Ovary (tissue), 9 donors: Measurements from ENCODE around the gene MILR1. TPM values are rescaled to one million over a fixed set of nuclear protein-coding genes. Genes with fewer than 3 reads are reported as not detected.
"Not testable (repeated sequence)": the region's sequence is repeated elsewhere in the genome, so short reads cannot be mapped to it uniquely, and the experiment has no call there.

Experiments used
- DNase-seq, 5 donors: peaks; one replicate each; pipeline ENCODE4 v3.0.0-alpha.2; 2019 to 2020
- H3K27ac ChIP-seq, 2 donors: fragments of 200-600 bp; one replicate each; pipeline versions ENCODE4 v1.5.1 to v1.8.0; 2019 to 2022
- H3K27me3 ChIP-seq: fragments of 200-600 bp; one replicate; pipeline ENCODE4 v1.8.0; 2022
- H3K36me3 ChIP-seq: fragments of 200-600 bp; sonication (generic); one replicate; pipeline ENCODE4 v1.5.1; 2019
- H3K4me1 ChIP-seq: one replicate; pipeline ENCODE4 v1.8.1; 2013; ENCODE audit warnings: mild to moderate bottlenecking, moderate library complexity; ENCODE audit not compliant: insufficient read depth
- H3K4me3 ChIP-seq: fragments of 200-600 bp; sonication (generic); one replicate; pipeline ENCODE4 v1.5.1; 2017
- H3K9me3 ChIP-seq, 2 donors: fragments of 200-600 bp in 1 of 2; sonication (generic) in 1 of 2; one replicate each; pipeline versions ENCODE4 v1.5.1 to v1.8.1; 2013 to 2019; ENCODE audit warnings: mild to moderate bottlenecking in 1 of 2, moderate library complexity in 1 of 2
- EP300 ChIP-seq: sonication (generic); formaldehyde crosslinking; IDR thresholded peaks from one replicate; pipeline ENCODE4 v1.6.1; 2017; ENCODE audit warnings: antibody characterized with exemption
- POLR2A ChIP-seq: fragments of 450-650 bp; IDR thresholded peaks from one replicate; pipeline ENCODE4 v1.6.1; 2017; ENCODE audit warnings: antibody characterized with exemption, mild to moderate bottlenecking, moderate library complexity
- WGBS, 3 donors: extraction: QIAGEN DNeasy Blood & Tissue Kit in 1 of 3; methylation state at CpG; one replicate each; pipeline versions ENCODE4 v1.1.5 to v1.1.7; 2013 to 2017; 5-methylcytosine and 5-hydroxymethylcytosine counted together
- intact Hi-C, 4 donors: fragments of 100-400 bp; cut with DNase I; formaldehyde crosslinking; loops; one replicate each; pipeline versions ENCODE4 v1.11.0 to v1.15.1; 2022 to 2023
- polyA plus RNA-seq, 2 donors: library from polyadenylated mRNA; stranded (reverse); fragments of 200-250 nt in 1 of 2; fragments of 350-450 nt in 1 of 2; fragmentation: Illumina TruSeq in 1 of 2; extraction: RNeasy Lipid Tissue Mini Kit (QIAGEN cat#74804) in 1 of 2; gene quantifications; one replicate each; pipeline ENCODE4 v1.2.3, GENCODE V29; 2013 to 2014
- total RNA-seq, 7 donors: library from RNA; depleted of rRNA in 2 of 7; stranded (reverse); fragments of >200 nt in 2 of 7; fragmentation: NEBNext Ultra II Directional in 3 of 7; extraction: Animal tissue kit (Norgen Biotek cat#: 25700) in 3 of 7; gene quantifications; one replicate each; pipeline versions ENCODE4 v1.1.0 to v1.2.4, GENCODE V29; 2016 to 2023
- TF ChIP-seq, protein P1 (sequence below), 3 donors: fragments of 450-650 bp in 2 of 3; fragments of 200-600 bp in 1 of 3; IDR thresholded peaks; one replicate each; pipeline versions ENCODE4 v1.5.1 to v1.8.0; 2016 to 2022; ENCODE audit warnings: antibody characterized with exemption in 3 of 3, mild to moderate bottlenecking in 1 of 3
- donor health status: DM: no; HTN: no; CAD: no; lungs with moderate emphysema.
- donor health status: DM: no; HTN: no; CAD: no.
- donor health status: Bipolar disorder and iron deficiency.
- donor health status: DM: yes; HTN: yes; CAD: no.
- donor health status: DM: no; HTN: no; CAD: no.
- donor health status: DM: yes; HTN: yes; CAD: no.

MILR1 gene
- total and polyA plus RNA-seq, 9 donors: 2.0 to 16.4 (median 6.8) TPM

DNA sequence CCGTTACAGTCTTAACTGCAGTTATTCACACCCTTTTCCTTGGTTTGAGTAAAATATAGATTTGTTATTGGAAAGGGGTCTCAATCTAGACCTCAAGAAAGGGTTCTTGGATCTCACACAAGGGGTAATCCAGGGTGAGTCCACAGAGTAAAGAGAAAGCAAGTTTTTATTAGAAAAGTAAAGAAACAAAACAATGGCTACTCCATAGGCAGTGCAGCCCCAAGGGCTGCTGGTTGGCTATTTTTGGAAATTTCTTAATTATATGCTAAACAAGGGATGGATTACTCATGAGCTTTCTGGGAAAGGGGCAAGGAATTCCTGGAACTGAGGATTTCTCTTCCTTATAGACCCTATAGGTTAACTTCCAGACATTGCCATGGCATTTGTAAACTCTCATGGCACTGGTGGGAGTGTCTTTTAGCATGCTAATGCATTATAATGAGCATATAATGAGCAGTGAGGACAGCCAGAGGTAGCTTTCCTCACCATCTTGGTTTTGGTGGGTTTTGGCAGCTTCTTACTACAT is 24.5 kb upstream of the MILR1 start:
- intact Hi-C loops: loop anchor here in 2 of 4 donors (5.0 to 10.0 kb wide), 2 partner anchors 70 to 178 kb away; partner anchors contain the start of gene POLG2 (in 1 of the 2)
- TF ChIP-seq POLR2A (no peak), EP300 (no peak)
- TF ChIP-seq, protein P1, sequence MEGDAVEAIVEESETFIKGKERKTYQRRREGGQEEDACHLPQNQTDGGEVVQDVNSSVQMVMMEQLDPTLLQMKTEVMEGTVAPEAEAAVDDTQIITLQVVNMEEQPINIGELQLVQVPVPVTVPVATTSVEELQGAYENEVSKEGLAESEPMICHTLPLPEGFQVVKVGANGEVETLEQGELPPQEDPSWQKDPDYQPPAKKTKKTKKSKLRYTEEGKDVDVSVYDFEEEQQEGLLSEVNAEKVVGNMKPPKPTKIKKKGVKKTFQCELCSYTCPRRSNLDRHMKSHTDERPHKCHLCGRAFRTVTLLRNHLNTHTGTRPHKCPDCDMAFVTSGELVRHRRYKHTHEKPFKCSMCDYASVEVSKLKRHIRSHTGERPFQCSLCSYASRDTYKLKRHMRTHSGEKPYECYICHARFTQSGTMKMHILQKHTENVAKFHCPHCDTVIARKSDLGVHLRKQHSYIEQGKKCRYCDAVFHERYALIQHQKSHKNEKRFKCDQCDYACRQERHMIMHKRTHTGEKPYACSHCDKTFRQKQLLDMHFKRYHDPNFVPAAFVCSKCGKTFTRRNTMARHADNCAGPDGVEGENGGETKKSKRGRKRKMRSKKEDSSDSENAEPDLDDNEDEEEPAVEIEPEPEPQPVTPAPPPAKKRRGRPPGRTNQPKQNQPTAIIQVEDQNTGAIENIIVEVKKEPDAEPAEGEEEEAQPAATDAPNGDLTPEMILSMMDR (IDR thresholded peaks at IDR 0.05): no peak
- Histone ChIP-seq H3K27me3 (no peaks in the 10 kb centered on the region), H3K9me3 (no peaks in the 10 kb centered on the region), H3K4me3 (no peak overlapping the region), H3K4me1 (no peaks in the 10 kb centered on the region), H3K27ac (no peak overlapping the region), H3K36me3 (no peaks in the 10 kb centered on the region)
- WGBS, 3 donors: 61 to 71% (median 63%) methylated on average over 1 of the region's 1 CpG
- no peak for DNase-seq

DNA sequence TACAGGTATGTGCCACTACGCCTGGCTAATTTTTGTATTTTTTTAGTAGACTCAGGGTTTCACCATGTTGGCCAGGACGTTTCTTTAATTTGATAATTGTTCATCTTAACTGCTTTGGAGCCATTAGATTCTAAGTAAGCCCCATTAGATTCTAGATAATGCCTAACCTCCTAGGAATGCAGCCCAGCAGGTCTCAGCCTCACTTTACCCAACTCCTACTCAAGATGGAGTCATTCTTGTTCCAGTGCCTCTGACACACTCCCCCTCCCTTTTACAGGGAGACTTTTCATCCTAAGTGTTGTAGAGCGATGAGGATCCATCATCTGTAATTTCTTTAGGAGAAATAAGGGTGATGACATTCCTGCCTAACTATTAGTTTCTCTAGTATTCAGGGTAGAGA is 23.7 kb upstream of the MILR1 start:
- Histone ChIP-seq H3K36me3 (no peaks in the 10 kb centered on the region), H3K9me3 (no peaks in the 10 kb centered on the region), H3K4me3 (no peak overlapping the region), H3K4me1 (no peaks in the 10 kb centered on the region), H3K27ac (no peak overlapping the region), H3K27me3 (no peaks in the 10 kb centered on the region)
- TF ChIP-seq EP300: no peak
- TF ChIP-seq, protein P1 (IDR thresholded peaks at IDR 0.05): no peak
- no peak for TF ChIP-seq POLR2A
- DNase-seq: no peak
- intact Hi-C loops: loop anchor here in 2 of 4 donors (5.0 to 10.0 kb wide), 2 partner anchors 70 to 1017 kb away; partner anchors contain the start of gene POLG2 (in 1 of the 2)
- WGBS, 3 donors: 81 to 84% (median 84%) methylated on average over 3 of the region's 3 CpGs

DNA sequence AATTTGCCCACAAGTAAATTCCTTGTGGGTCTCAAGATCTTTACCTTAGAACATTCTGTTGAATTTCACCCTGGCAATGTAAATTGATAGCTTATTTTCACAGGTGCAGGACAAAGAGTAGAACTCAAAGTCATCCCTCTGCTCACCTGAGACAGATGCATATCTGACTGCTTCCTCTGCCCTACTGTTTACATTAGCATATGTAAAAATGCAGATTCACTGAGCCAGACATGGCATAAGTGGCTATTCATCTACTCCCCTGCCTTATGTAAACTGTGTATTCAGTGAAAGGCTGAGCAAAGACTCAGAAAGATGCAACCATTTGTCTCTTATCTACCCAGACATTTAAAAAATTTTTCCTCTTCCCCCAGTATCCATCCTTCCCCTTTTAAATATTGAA is 22.3 kb upstream of the MILR1 start:
- no peak for DNase-seq
- Histone ChIP-seq H3K4me1 (no peaks in the 10 kb centered on the region), H3K9me3 (no peaks in the 10 kb centered on the region), H3K27me3 (no peaks in the 10 kb centered on the region), H3K36me3 (no peaks in the 10 kb centered on the region), H3K4me3 (no peak overlapping the region), H3K27ac (no peak overlapping the region)
- TF ChIP-seq EP300: no peak
- TF ChIP-seq POLR2A: no peak
- TF ChIP-seq, protein P1 (IDR thresholded peaks at IDR 0.05): no peak
- intact Hi-C loops: loop anchor here in 2 of 4 donors (5.0 to 10.0 kb wide), 2 partner anchors 68 to 1016 kb away; partner anchors contain the start of gene POLG2 (in 1 of the 2)

DNA sequence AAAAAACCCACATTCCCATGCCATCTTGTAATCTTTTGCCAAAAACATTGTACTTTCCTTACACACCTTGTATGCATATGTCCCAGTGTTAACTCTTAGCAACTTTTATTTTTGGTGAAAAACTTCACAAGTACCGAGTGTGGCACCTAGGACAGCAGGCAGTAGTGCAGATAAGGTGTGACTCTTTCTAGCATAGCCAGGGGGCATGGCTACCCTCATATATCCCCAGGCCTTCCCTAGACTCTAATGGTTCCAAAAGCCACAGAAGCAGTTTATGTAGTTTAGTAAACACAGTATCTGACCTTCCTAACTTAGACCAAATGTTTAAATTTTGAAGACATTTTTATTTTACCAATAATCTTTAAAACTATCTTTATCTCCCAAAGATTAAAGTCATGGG is 20.5 kb upstream of the MILR1 start:
- Histone ChIP-seq H3K27ac (no peak overlapping the region), H3K36me3 (no peaks in the 10 kb centered on the region), H3K4me3 (no peak overlapping the region), H3K27me3 (no peaks in the 10 kb centered on the region), H3K9me3 (no peaks in the 10 kb centered on the region), H3K4me1 (no peaks in the 10 kb centered on the region)
- intact Hi-C loops: loop anchor here in 2 of 4 donors (5.0 to 10.0 kb wide), 2 partner anchors 66 to 1014 kb away; partner anchors contain the start of gene POLG2 (in 1 of the 2)
- no peak for TF ChIP-seq EP300
- TF ChIP-seq, protein P1 (IDR thresholded peaks at IDR 0.05): no peak
- TF ChIP-seq POLR2A: no peak
- 61 to 91% (median 82%) methylated on average over 1 of the region's 1 CpG for WGBS, 3 donors
- DNase-seq: no peak

DNA sequence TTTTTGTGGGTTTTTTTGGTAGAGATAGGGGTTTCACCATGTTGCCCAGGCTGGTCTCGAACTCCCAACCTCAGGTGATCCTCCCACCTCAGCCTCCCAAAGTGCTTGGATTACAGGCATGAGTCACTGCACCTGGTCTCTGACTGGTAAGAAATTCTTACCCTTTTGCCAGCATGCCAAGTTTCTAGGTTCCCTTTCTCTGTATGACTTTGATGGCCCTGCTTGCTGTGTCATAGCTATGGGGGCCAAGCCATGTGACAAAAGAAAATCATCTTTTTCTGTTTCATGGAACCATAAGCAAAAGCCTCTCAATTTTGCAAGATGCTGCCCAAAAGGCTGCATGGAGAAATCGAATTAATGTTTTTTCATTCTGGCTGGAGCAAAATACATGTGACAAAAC is 18.9 kb upstream of the MILR1 start:
- intact Hi-C loops, H3K27me3 ChIP-seq, DNase-seq, H3K27ac ChIP-seq, H3K4me3 ChIP-seq, H3K9me3 ChIP-seq, H3K36me3 ChIP-seq, H3K4me1 ChIP-seq: not testable (repeated sequence)
- 78 to 91% (median 87%) methylated on average over 2 of the region's 2 CpGs for WGBS, 3 donors
